ENCODE results near the gene LRRK2.
A peak's percentile ranks its signal among the peaks of the same experiment; 100 is the strongest.
"Not testable (repeated sequence)": the region's sequence is repeated elsewhere in the genome, so short reads cannot be mapped to it uniquely, and the experiment has no call there.

Gene LRRK2

GRCh38 chr12:40382217-40382616 is 157.4 kb downstream of the LRRK2 start:
- H3K27me3 ChIP-seq (ENCODE audit: control insufficient read depth, insufficient read depth, low read length, poor library complexity, severe bottlenecking) = no peaks in the 10 kb centered on the region
- H3K27ac ChIP-seq (ENCODE audit: insufficient read depth, low read depth, low read length, poor library complexity, severe bottlenecking) = peak overlapping the region; percentile 36
- no peaks in the 10 kb centered on the region for H3K9me3 ChIP-seq (ENCODE audit: control insufficient read depth, low read length)
- H3K36me3 ChIP-seq (ENCODE audit: control insufficient read depth, insufficient read depth, low read length) = no peaks in the 10 kb centered on the region
- H3K4me1 ChIP-seq (ENCODE audit: control insufficient read depth, insufficient read depth, low read length) = no peaks in the 10 kb centered on the region
- H3K4me3 ChIP-seq (ENCODE audit: insufficient read depth, low read depth, low read length) = no peak overlapping the region
- WGBS, 2 experiments = 69 to 70% methylated on average over 1 of the region's 1 CpG

- 94 to 96% methylated on average over 2 to 3 of the region's 3 CpGs for WGBS, 2 experiments
- not testable (repeated sequence) for H3K27me3 ChIP-seq (ENCODE audit: control insufficient read depth, insufficient read depth, low read length, poor library complexity, severe bottlenecking); H3K4me3 ChIP-seq (ENCODE audit: insufficient read depth, low read depth, low read length); H3K4me1 ChIP-seq (ENCODE audit: control insufficient read depth, insufficient read depth, low read length); H3K9me3 ChIP-seq (ENCODE audit: control insufficient read depth, low read length); H3K27ac ChIP-seq (ENCODE audit: insufficient read depth, low read depth, low read length, poor library complexity, severe bottlenecking); H3K36me3 ChIP-seq (ENCODE audit: control insufficient read depth, insufficient read depth, low read length)
These were observed 162.5 kb downstream of the LRRK2 start for GRCh38 chr12:40387279-40387678.

- H3K4me3 ChIP-seq (ENCODE audit: insufficient read depth, low read depth, low read length) = no peak overlapping the region
- 97 to 98% methylated on average over 2 of the region's 2 CpGs for WGBS, 2 experiments
- H3K4me1 ChIP-seq (ENCODE audit: control insufficient read depth, insufficient read depth, low read length) = no peaks in the 10 kb centered on the region
- no peaks in the 10 kb centered on the region for H3K27me3 ChIP-seq (ENCODE audit: control insufficient read depth, insufficient read depth, low read length, poor library complexity, severe bottlenecking)
- H3K36me3 ChIP-seq (ENCODE audit: control insufficient read depth, insufficient read depth, low read length) = no peaks in the 10 kb centered on the region
- H3K9me3 ChIP-seq (ENCODE audit: control insufficient read depth, low read length) = no peaks in the 10 kb centered on the region
- no peak overlapping the region for H3K27ac ChIP-seq (ENCODE audit: insufficient read depth, low read depth, low read length, poor library complexity, severe bottlenecking)
These were observed 166.2 kb downstream of the LRRK2 start for GRCh38 chr12:40390980-40391379.

- Histone ChIP-seq H3K4me3 (ENCODE audit: insufficient read depth, low read depth, low read length) (no peak overlapping the region), H3K27ac (ENCODE audit: insufficient read depth, low read depth, low read length, poor library complexity, severe bottlenecking) (no peak overlapping the region), H3K4me1 (ENCODE audit: control insufficient read depth, insufficient read depth, low read length) (no peaks in the 10 kb centered on the region), H3K36me3 (ENCODE audit: control insufficient read depth, insufficient read depth, low read length) (no peaks in the 10 kb centered on the region), H3K9me3 (ENCODE audit: control insufficient read depth, low read length) (no peaks in the 10 kb centered on the region), H3K27me3 (ENCODE audit: control insufficient read depth, insufficient read depth, low read length, poor library complexity, severe bottlenecking) (no peaks in the 10 kb centered on the region)
These were observed 168.2 kb downstream of the LRRK2 start for GRCh38 chr12:40393026-40393425.

- WGBS, 2 experiments = 93 to 100% methylated on average over 2 to 3 of the region's 3 CpGs
- H3K27me3 ChIP-seq (ENCODE audit: control insufficient read depth, insufficient read depth, low read length, poor library complexity, severe bottlenecking) = no peaks in the 10 kb centered on the region
- H3K4me1 ChIP-seq (ENCODE audit: control insufficient read depth, insufficient read depth, low read length) = no peaks in the 10 kb centered on the region
- no peak overlapping the region for H3K4me3 ChIP-seq (ENCODE audit: insufficient read depth, low read depth, low read length)
- no peaks in the 10 kb centered on the region for H3K36me3 ChIP-seq (ENCODE audit: control insufficient read depth, insufficient read depth, low read length)
- no peaks in the 10 kb centered on the region for H3K9me3 ChIP-seq (ENCODE audit: control insufficient read depth, low read length)
- no peak overlapping the region for H3K27ac ChIP-seq (ENCODE audit: insufficient read depth, low read depth, low read length, poor library complexity, severe bottlenecking)
These were observed 174.9 kb downstream of the LRRK2 start for GRCh38 chr12:40399656-40400055.

GRCh38 chr12:40405419-40405818 is 180.6 kb downstream of the LRRK2 start:
- no peaks in the 10 kb centered on the region for H3K9me3 ChIP-seq (ENCODE audit: control insufficient read depth, low read length)
- H3K4me1 ChIP-seq (ENCODE audit: control insufficient read depth, insufficient read depth, low read length) = no peaks in the 10 kb centered on the region
- no peak overlapping the region for H3K27ac ChIP-seq (ENCODE audit: insufficient read depth, low read depth, low read length, poor library complexity, severe bottlenecking)
- no peaks in the 10 kb centered on the region for H3K27me3 ChIP-seq (ENCODE audit: control insufficient read depth, insufficient read depth, low read length, poor library complexity, severe bottlenecking)
- 88 to 89% methylated on average over 8 of the region's 8 CpGs for WGBS, 2 experiments
- H3K36me3 ChIP-seq (ENCODE audit: control insufficient read depth, insufficient read depth, low read length) = no peaks in the 10 kb centered on the region
- H3K4me3 ChIP-seq (ENCODE audit: insufficient read depth, low read depth, low read length) = no peak overlapping the region

All from ectodermal cell (in vitro differentiated cells).